ENCODE data around the gene KLHL12.

DNA sequence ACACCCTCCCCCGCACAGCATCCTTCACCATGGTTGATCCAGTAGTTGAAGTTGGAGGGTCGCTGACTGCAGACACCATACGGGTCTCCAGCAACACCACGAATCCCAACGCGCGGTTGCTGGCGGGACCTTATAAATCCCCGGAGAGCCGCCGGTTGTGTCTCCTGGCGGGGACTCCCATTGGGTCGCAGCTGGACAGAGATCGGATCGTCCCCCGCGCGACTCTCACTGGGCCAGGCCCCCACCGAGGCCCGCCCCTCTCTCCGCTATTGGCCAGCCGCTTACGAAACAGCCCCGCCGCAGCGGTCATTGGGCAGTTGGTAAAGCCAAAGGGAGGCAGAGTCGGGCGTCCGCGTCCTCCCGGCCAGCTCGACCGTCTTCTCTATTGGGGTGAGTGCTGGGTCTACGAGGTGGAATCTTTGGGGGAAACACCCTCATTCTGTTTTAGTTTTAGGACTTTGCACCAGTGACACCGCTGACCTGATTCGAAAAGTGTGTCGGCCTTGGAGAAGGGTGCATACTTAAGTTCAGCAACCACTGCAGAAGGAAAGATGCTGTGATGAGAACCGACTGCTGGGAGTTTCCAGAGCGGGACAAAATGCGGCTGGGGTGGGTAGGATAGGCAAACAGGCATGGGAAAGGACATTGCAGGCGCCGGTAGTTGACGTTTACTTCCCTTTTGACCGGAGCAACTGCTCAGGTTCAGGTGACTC lies 65.5 kb downstream of the KLHL12 start:
- TF ChIP-seq, protein P1, sequence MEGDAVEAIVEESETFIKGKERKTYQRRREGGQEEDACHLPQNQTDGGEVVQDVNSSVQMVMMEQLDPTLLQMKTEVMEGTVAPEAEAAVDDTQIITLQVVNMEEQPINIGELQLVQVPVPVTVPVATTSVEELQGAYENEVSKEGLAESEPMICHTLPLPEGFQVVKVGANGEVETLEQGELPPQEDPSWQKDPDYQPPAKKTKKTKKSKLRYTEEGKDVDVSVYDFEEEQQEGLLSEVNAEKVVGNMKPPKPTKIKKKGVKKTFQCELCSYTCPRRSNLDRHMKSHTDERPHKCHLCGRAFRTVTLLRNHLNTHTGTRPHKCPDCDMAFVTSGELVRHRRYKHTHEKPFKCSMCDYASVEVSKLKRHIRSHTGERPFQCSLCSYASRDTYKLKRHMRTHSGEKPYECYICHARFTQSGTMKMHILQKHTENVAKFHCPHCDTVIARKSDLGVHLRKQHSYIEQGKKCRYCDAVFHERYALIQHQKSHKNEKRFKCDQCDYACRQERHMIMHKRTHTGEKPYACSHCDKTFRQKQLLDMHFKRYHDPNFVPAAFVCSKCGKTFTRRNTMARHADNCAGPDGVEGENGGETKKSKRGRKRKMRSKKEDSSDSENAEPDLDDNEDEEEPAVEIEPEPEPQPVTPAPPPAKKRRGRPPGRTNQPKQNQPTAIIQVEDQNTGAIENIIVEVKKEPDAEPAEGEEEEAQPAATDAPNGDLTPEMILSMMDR (IDR thresholded peaks at IDR 0.05; ENCODE audit: insufficient read depth, low read depth, low read length) = no peak
- TF ChIP-seq EZH2 (IDR thresholded peaks at IDR 0.05; ENCODE audit: insufficient read depth, low read length) = no peak

Data from astrocyte (in vitro differentiated cells and primary cell).